ENCODE data around the gene WFIKKN2.

- TF ChIP-seq EZH2 (IDR thresholded peaks at IDR 0.05) = no peak
- no peak for TF ChIP-seq POLR2AphosphoS5 (IDR thresholded peaks at IDR 0.05; ENCODE audit: borderline replicate concordance, low read depth, low read length)
These were observed 13.3 kb downstream of the WFIKKN2 start for GRCh38 chr17:50848711-50849110.

All from SK-N-MC (cell line).